Heart left ventricle (tissue), 16 donors: Measurements from ENCODE around the gene TMEM147. TPM values are rescaled to one million over a fixed set of nuclear protein-coding genes. Genes with fewer than 3 reads are reported as not detected.

Experiments used
- ATAC-seq, 4 donors: fragments of 200-7000 bp; cut with Tn5 transposase; one replicate each; pipeline ENCODE4 v1.9.1; 2020 to 2022; ENCODE audit warnings: moderate library complexity in 4 of 4, mild to moderate bottlenecking in 3 of 4, moderate number of reproducible peaks in 1 of 4
- DNase-seq, 5 donors: peaks; one replicate each; pipeline ENCODE4 v3.0.0-alpha.2; 2020
- H3K27ac ChIP-seq, 12 donors: fragments of 200-600 bp; sonication (generic) in 4 of 12; one replicate each; pipeline versions ENCODE4 v1.5.0 to v1.8.0; 2016 to 2022; ENCODE audit warnings: mild to moderate bottlenecking in 2 of 12
- H3K27me3 ChIP-seq, 9 donors: fragments of 200-600 bp; sonication (generic) in 2 of 9; one replicate each; pipeline versions ENCODE4 v1.5.1 to v1.8.0; 2016 to 2022; ENCODE audit warnings: mild to moderate bottlenecking in 3 of 9
- H3K36me3 ChIP-seq, 9 donors: fragments of 200-600 bp; sonication (generic) in 2 of 9; one replicate each; pipeline versions ENCODE4 v1.5.0 to v1.8.0; 2018 to 2022; ENCODE audit warnings: mild to moderate bottlenecking in 2 of 9
- H3K4me1 ChIP-seq, 12 donors: fragments of 200-600 bp; sonication (generic) in 4 of 12; one replicate each; pipeline versions ENCODE4 v1.5.0 to v1.8.0; 2016 to 2022; ENCODE audit warnings: mild to moderate bottlenecking in 3 of 12
- H3K4me3 ChIP-seq, 12 donors: fragments of 200-600 bp; sonication (generic) in 4 of 12; one replicate each; pipeline versions ENCODE4 v1.5.0 to v1.8.0; 2017 to 2022; ENCODE audit warnings: mild to moderate bottlenecking in 9 of 12, moderate library complexity in 4 of 12
- H3K9me3 ChIP-seq, 12 donors: fragments of 200-600 bp; sonication (generic) in 4 of 12; one replicate each; pipeline versions ENCODE4 v1.5.0 to v1.8.0; 2016 to 2022; ENCODE audit warnings: mild to moderate bottlenecking in 1 of 12
- CTCF ChIP-seq, 12 donors: fragments of 200-600 bp; sonication (generic) in 4 of 12; IDR thresholded peaks; one replicate each; pipeline versions ENCODE4 v1.5.0 to v1.8.0; 2018 to 2022; ENCODE audit warnings: antibody characterized with exemption in 12 of 12, mild to moderate bottlenecking in 5 of 12
- POLR2A ChIP-seq, 2 donors: fragments of 450-650 bp; IDR thresholded peaks; one replicate each; pipeline ENCODE4 v1.6.1; 2017; ENCODE audit warnings: antibody characterized with exemption in 2 of 2, mild to moderate bottlenecking in 2 of 2, moderate library complexity in 2 of 2
- WGBS, 4 donors: extraction: QIAGEN DNeasy Blood & Tissue Kit in 2 of 4; methylation state at CpG; one replicate each; pipeline versions ENCODE4 v1.1.5 to v1.1.7; 2013 to 2018; 5-methylcytosine and 5-hydroxymethylcytosine counted together
- intact Hi-C, 10 donors: fragments of 100-400 bp; cut with DNase I; formaldehyde crosslinking; loops; one replicate each; pipeline versions ENCODE4 v1.11.1 to v1.14.2; 2022
- polyA plus RNA-seq, 2 donors: library from polyadenylated mRNA; stranded (reverse); fragments of 200-250 nt; gene quantifications; one replicate each; pipeline ENCODE4 v1.2.3, GENCODE V29; 2013
- total RNA-seq, 9 donors: library from RNA; depleted of rRNA in 2 of 9; stranded (reverse); fragments of >200 nt in 2 of 9; fragmentation: NEBNext Ultra II Directional in 3 of 9; extraction: Animal tissue kit (Norgen Biotek cat#: 25700) in 3 of 9; gene quantifications; one replicate each; pipeline versions ENCODE4 v1.1.0 to v1.2.4, GENCODE V29; 2016 to 2023
- donor health status: ischemic (EF 13 %, LVEDD 7.1; RV severe dilation, severe dysfunction).
- donor health status: healthy with polysubstance abuse.
- donor health status: DM: no; HTN: yes; CAD: no.
- donor health status: DM: no; HTN: no; CAD: no.
- donor health status: ischemic (EF 25% LVEDD 6.9; RV normal size, moderate dysfunction).
- donor health status: ischemic (EF 25% LVEDD 5.7; RV mildly dilated, moderate dysfunction).
- donor health status: healthy.
- donor health status: DM: yes; HTN: yes; CAD: no.
- donor health status: ischemic (EF 35%, LVEDD 5.7; RV mildly dilated, moderate dysfunction).
- donor health status: nonischemic (EF 11% LVEDD 7.7; RV severe dilation, severe dysfunction).
- donor health status: DM: yes; HTN: yes; CAD: no.
- donor health status: PGD.
- donor health status: ischemic (EF 29% LVEDD 5.4; RV normal size, mild dysfunction).
- donor health status: nonischemic (EF 23%, LVEDD 6.1; RV moderate dilation, normal function).

The TMEM147 gene
- total and polyA plus RNA-seq, 11 donors = 68.9 to 191 (median 96.0) TPM

GRCh38 chr19:35569281-35569781 is 23.9 kb downstream of the TMEM147 start:
- H3K4me3 ChIP-seq = no peak overlapping the region
- TF ChIP-seq CTCF (IDR thresholded peaks at IDR 0.05) (no peak), POLR2A (IDR thresholded peaks at IDR 0.05) (no peak)
- H3K36me3 ChIP-seq = no peaks in the 10 kb centered on the region
- H3K27ac ChIP-seq = no peak overlapping the region
- H3K9me3 ChIP-seq = no peaks in the 10 kb centered on the region
- H3K27me3 ChIP-seq = peaks cover 0 to 7% (median 0%) of the 10 kb centered on the region in 9 donors
- 57 to 64% (median 63%) methylated on average over 5 of the region's 5 CpGs for WGBS, 4 donors
- DNase-seq = no peak
- no peak for ATAC-seq
- intact Hi-C loops = no loop called here
- no peaks in the 10 kb centered on the region for H3K4me1 ChIP-seq

DNA sequence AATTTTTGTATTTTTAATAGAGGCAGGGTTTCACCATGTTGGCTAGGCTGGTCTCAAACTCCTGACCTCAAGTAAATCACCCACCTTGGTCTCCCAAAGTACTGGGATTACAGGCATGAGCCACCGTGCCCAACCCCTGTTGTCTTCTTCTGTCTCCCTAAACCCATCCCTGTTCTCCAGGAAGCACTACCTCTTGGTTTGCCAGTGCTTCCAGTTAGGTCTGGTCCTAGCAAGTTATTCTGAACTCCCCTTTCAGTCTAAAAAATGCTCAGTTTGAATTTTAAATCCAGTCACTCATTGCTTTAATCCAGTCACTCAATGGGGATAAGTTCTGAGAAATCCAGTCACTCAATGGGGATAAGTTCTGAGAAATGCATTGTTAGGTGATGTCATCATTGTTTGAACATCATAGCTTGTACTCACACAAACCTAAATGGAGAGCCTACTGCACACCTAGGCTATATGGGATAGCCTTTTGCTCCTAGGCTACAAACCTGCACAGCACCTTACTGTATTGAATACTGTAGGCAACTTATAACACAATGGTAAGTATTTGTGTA is 26.1 kb downstream of the TMEM147 start:
- intact Hi-C loops = no loop called here
- Histone ChIP-seq H3K4me1 (no peaks in the 10 kb centered on the region), H3K9me3 (peaks cover 0 to 18% (median 10%) of the 10 kb centered on the region in 12 donors), H3K36me3 (no peaks in the 10 kb centered on the region), H3K27ac (no peak overlapping the region), H3K27me3 (peaks cover 0 to 4% (median 0%) of the 10 kb centered on the region in 9 donors), H3K4me3 (no peak overlapping the region)
- WGBS, 4 donors = 86 to 100% (median 92%) methylated on average over 1 of the region's 1 CpG
- no peak for TF ChIP-seq CTCF (IDR thresholded peaks at IDR 0.05)
- TF ChIP-seq POLR2A (IDR thresholded peaks at IDR 0.05) = no peak
- ATAC-seq (no peak), DNase-seq (no peak)

DNA sequence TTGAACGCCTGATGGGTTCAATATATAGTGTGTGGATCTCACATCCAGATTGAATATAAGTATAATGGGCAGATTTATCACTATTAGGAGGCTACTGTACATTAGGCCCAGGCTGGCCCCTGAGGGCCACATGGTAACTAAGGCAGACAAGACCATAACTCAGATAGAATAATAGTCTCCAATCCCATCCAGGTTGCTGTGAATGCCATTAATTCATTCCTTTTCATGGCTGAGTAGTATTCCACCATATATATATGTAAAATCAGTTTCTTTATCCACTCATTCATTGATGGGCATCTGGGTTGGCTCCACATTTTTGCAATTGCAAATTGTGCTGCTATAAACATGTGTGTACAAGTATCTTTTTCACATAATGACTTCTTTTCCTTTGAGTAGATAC is 32.5 kb downstream of the TMEM147 start:
- Histone ChIP-seq H3K27me3 (peaks cover 0 to 29% (median 0%) of the 10 kb centered on the region in 9 donors), H3K9me3 (peaks cover 0 to 22% (median 11%) of the 10 kb centered on the region in 12 donors), H3K4me3 (no peak overlapping the region), H3K4me1 (no peaks in the 10 kb centered on the region), H3K36me3 (no peaks in the 10 kb centered on the region), H3K27ac (no peak overlapping the region)
- no peak for DNase-seq
- TF ChIP-seq POLR2A (IDR thresholded peaks at IDR 0.05) (no peak), CTCF (IDR thresholded peaks at IDR 0.05) (no peak)
- intact Hi-C loops = no loop called here
- WGBS, 4 donors = 68 to 74% (median 72%) methylated on average over 1 of the region's 1 CpG
- ATAC-seq = no peak

DNA sequence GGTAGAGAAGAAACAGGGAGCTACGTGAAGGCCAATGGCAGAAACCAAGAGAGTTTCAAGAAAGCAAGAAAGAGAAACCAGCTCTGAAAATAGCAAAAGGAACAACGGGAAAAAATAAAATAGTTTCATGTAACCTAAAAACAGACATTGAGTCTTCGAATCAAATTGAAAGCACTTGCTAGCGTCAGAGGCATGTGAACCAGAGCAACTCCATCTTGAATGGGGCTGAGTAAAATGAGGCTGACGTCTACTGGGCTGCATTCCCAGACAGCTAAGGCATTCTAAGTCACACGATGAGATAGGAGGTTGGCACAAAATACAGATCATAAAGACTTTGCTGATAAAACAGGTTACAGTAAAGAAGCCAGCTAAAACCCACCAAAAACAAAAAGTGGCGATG is 33.3 kb downstream of the TMEM147 start:
- no peak for DNase-seq
- H3K4me3 ChIP-seq = no peak overlapping the region
- 59 to 71% (median 62%) methylated on average over 7 of the region's 7 CpGs for WGBS, 4 donors
- H3K4me1 ChIP-seq = no peaks in the 10 kb centered on the region
- TF ChIP-seq CTCF (IDR thresholded peaks at IDR 0.05) (no peak), POLR2A (IDR thresholded peaks at IDR 0.05) (no peak)
- peaks cover 0 to 22% (median 11%) of the 10 kb centered on the region in 12 donors for H3K9me3 ChIP-seq
- H3K27ac ChIP-seq = no peak overlapping the region
- ATAC-seq = no peak
- intact Hi-C loops = no loop called here
- H3K27me3 ChIP-seq = peaks cover 0 to 35% (median 0%) of the 10 kb centered on the region in 9 donors
- H3K36me3 ChIP-seq = no peaks in the 10 kb centered on the region
